Left colon (tissue), 2 donors: Measurements from ENCODE around the gene FGF1. TPM values are rescaled to one million over a fixed set of nuclear protein-coding genes. Genes with fewer than 3 reads are reported as not detected.

Experiments used
- ATAC-seq: fragments of 200-7000 bp; cut with Tn5 transposase; one replicate; pipeline ENCODE4 v1.9.1; 2020; ENCODE audit warnings: mild to moderate bottlenecking, moderate library complexity
- DNase-seq, 2 donors: peaks; one replicate each; pipeline ENCODE4 v3.0.0-alpha.2; 2020
- intact Hi-C, 2 donors: fragments of 100-400 bp; cut with DNase I in 1 of 2; cut with micrococcal nuclease in 1 of 2; formaldehyde crosslinking; loops; one replicate each; pipeline versions ENCODE4 v1.11.2 to v1.14.0; 2022; cut with DNase I, micrococcal nuclease
- long read RNA-seq: library from polyadenylated mRNA; unstranded; transcript quantifications from one replicate; pipeline ENCODE4 v2.0.0, GENCODE V29; 2021
- total RNA-seq, 2 donors: library from RNA; stranded (reverse); fragmentation: NEBNext Ultra II Directional; extraction: Animal tissue kit (Norgen Biotek cat#: 25700); gene quantifications; one replicate each; pipeline ENCODE4 v1.2.1, GENCODE V29; 2021
- donor health status: DM: no; HTN: no; CAD: no.
- donor health status: DM: yes; HTN: yes; CAD: no.

FGF1 gene
- under 1 TPM; 0.09 to 0.70 TPM for total RNA-seq
- long read RNA-seq, result 0 reads

DNA sequence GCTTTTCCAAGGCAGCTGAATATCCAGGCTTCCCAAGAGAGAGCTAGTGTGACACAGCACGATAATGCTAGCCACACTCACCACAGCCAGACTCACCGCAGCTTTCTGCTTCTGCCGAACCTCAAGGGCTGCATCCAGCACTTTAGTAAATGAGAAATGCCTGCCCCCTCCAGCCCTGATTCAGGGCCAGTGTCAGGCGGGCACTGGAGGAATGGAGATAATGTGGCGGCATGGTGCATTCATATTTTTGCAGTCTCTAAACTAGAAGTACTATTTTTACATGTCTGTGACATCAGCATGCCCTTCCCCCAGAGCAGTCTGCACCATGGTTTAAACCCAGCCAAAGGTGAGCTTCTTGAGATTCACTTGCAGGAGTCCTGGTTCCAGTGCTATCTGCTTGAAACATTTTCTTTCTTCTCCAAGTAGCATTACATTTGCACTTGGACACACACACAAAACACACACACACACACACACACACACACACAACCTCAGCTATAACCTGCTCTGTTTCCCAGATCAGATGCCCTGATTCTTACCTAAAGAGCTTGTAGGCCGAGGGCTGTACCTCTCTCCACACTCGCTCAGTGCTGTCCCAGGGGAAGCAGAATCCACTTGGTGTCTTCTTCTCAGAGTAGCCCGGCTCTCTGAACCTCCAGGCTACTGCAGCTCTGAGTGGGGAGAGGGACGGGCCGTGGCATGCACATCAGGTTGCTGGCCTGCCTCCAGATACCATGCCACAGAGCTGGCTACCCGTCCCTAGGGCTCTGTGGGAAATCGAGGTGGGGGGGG lies at the start of gene FGF1:
TSS of gene FGF1 (minus strand) at position 673 of the 792 bp plus-strand sequence. CDS start 71,963 bp downstream, outside the sequence.
- no peak for ATAC-seq
- no peak for DNase-seq
- intact Hi-C loops, result no loop called here

DNA sequence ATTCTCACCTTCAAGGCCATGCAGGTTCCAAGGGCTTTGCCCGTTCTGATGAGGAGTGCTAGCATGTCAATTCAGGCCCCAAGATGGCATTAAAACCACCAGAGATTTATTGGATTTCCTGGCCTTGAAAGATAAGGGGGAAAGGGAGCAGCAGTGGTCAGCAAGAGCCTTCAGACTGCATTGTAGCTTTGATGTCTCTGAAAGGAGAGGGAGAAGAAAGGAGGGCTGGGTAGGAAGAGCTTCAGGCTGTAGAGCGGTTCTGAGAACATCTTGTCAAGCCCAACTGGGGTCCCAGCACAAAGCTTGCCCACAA lies 41.8 kb upstream of the FGF1 start:
- intact Hi-C loops, result no loop called here
- DNase-seq, result no peak
- no peak for ATAC-seq

DNA sequence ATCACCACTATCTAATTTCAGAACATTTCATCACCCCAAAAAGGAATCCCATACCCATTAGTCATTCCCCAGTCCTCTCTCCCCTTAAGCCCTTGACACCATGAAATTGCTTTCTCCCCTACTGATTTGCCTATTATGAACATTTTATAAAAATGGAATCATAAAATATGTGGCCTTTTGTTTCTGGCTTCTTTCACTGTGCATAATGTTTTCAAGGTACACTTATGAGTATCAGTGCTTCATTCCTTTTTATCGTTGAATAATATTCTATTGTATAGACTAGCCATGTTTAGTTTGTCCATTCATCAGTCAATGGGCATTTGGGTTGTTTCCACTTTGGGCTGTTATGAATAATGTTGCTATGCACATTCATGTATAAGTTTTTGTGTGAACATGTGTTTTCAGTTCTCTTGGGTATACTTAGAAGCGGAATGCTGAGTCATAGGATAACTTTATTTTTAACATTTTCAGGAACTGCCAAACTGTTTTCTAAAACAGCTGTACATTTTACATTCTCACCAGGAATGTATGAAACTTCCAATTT lies 40.4 kb upstream of the FGF1 start:
- DNase-seq (no peak), ATAC-seq (no peak)
- intact Hi-C loops, result no loop called here

DNA sequence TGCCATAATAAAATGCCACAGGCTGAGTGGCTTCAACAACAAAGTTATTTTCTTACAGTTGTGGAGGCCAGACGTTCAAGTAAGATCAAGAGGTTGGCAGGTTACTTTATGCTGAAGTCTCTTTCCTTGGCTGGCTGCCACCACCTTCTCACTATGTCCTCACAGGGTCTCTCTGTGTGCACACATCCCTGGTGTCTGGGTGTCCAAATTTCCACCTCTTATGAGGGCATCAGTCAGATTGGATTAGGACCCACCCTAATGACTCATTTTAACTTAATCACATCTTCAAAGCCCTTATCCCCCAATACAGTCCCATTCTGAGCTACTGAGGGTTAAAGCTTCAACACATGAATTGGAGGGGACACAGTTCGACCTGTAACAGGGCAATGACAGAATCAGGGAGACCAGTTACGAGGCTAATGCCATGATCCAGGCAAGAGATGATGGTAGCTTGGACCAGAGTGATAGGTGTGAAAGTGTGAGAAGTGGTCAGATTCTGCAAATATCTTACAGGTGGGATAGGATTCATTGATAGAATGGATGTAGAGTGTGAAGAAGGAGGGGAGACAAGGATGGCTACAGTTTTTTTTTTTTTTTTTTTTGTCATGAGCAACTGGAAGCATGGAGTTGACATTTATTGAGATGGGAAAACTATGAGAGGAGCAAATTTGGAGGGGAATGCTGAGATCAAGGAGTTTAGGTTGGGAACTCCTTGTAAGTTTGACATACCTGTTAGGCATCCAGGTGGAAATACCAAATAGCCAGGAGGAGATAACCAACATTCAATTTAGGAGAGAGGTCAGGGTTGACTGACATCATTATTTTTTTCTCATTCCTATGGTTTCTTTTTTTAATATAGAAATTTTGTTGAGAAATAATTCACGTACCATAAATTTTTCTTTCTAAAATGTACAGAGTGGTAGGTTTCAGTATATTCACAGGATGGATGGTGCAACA lies 39.6 kb upstream of the FGF1 start:
- ATAC-seq (no peak), DNase-seq (no peak)
- intact Hi-C loops, result no loop called here

DNA sequence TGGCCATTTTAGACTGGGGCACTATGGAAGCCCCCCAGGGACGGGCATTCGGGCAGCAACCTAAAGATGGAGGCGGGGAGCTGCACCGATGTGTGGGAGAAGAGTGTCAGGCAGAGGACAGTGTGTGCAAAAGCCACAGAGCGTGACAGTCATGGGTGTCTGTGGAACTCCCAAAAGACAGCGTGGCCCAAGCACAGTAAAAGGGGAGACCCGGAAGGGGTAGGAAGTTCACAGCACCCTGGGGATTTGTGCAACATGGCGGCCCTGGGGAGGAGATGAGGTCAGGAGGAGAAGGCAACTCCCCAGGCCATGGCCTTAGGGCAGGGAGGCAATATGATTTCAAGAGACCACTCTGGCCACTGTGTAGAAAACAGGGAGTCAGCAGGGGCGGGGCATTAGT lies 38.9 kb upstream of the FGF1 start:
- ATAC-seq (no peak), DNase-seq (no peak)
- intact Hi-C loops, result no loop called here

DNA sequence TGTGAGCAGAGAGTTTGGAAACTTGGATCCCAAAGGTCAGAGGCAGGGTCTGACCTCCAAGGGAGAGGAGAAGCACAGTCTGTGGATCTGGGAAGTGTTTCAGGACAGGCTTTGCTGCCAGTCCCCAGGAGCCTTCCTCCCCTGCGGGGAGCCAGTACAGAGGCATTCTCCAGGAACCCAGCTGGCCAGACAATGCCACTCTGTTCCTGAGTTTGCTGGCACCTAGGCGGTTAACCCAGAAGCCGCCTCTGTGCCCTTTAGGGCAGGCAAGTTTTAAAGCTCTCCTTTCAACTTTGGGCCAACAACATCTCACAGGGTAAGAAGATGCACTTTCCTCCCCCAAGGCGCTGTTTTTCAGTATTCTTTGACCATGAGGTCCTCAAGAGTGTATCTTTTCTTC lies 37.0 kb upstream of the FGF1 start:
- intact Hi-C loops, result no loop called here
- DNase-seq (no peak), ATAC-seq (no peak)

DNA sequence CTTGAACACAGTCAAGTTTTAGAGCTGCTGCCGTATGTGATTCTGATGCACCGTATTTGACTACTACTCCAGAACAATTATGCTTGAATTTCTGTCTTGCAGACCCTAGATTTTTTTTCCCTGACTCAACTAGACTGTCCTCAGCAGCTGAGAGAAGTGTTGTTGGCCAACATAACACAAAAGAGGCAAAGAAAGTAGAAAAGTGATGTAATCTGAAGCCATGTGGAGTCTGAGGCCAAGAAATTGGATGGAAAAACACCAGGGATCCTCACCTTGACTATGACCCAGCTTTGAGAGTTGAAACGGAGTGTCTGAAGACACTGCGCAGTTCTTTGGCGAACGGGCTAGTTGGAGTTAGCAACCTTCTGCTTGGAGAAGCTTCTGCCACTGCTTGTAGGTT lies 36.3 kb upstream of the FGF1 start:
- DNase-seq (no peak), ATAC-seq (no peak)
- intact Hi-C loops, result no loop called here

DNA sequence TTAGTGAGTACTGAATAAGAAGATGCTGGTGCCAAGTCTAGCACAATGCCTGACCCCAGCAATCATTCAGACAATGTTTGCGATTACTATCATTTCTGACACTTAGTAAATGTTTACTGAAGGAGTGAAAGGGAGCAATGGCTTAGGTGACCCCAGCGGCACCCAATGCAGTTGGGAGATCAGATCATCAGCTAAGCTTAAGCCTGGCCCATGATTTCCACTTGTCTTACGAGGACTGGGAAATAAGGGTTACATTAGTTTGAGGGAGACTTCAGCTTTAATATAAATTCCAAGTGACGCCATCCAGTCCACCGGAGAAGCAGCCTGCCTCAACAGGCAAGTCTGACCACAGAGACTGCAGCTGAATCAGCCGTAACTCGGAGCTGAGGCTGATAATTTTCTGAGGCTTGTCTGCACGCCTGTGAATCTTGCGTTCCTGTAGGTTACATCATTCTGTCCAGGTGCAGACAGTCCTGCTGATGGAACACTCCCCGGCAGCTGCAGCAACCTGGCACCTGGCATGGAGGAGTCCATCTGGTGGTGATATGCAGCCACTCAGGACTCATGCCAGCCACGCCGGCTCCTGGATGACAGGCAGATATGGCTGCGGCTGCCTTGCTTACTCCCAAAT lies 34.9 kb upstream of the FGF1 start:
- peak; percentile 58 to 70 for DNase-seq
- intact Hi-C loops, result no loop called here
- peak; percentile 88 for ATAC-seq

DNA sequence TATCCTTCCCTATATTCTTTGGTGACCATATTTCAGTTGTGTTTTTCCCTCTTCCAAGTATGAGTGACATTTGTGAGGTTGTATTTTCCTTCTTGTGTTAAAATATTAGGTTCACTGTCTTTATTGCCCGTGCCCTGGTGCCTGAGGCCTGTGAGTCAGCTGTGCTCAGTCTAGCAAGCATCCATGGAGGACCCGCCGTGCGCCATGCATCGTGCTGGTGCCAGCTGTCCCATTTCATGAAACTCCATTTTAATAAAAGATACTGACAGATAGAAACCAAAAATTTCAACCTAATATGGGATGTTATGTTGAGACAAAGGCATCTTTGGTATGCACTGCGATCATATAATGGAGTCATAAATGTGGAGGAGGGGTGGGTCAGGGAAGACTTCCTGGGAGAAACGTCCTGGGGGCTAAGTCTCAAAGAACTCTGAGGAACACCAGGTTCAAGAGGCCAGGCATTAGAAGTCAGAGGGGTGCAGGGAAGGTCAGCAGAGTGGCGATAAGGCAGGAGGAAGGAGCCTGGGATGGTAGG lies 34.0 kb upstream of the FGF1 start:
- ATAC-seq (no peak), DNase-seq (no peak)
- intact Hi-C loops, result loop anchor here (5.0 to 10.0 kb wide), 2 partner anchors 162 to 165 kb away; no protein-coding TSS in a partner anchor

DNA sequence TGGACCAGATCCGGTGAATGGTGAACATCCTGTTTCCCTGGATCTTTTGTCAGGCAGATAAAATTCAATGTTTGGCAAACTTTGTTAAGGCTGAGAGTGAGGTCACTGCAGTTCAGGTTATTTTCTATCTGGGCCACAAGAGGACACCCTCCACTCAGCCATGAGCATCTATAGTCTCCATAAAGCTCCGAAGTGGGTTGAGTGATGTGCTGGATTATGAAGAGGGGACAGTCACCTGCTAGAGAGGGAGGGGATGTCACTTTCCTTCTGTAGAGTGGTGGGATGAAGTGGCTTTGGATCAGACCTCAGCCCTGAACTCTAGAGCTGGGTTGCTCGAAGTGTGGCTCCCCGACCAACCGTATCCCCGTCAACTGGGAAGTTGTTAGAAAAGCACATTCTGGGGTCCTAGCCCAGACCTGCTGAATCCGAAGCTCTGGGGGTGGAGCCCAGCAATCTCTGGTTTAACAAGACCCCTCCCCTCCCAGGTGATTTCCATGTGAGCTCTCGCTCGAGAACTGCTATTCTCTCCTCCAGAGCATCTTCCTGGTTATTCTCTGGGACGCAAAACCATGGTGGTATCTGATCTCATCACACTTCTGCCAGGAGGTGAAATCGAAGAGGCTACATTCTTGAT lies 31.8 kb upstream of the FGF1 start:
- DNase-seq (no peak), ATAC-seq (peak; percentile 53)
- intact Hi-C loops, result loop anchor here (5.0 to 10.0 kb wide), 2 partner anchors 165 to 167 kb away; no protein-coding TSS in a partner anchor

DNA sequence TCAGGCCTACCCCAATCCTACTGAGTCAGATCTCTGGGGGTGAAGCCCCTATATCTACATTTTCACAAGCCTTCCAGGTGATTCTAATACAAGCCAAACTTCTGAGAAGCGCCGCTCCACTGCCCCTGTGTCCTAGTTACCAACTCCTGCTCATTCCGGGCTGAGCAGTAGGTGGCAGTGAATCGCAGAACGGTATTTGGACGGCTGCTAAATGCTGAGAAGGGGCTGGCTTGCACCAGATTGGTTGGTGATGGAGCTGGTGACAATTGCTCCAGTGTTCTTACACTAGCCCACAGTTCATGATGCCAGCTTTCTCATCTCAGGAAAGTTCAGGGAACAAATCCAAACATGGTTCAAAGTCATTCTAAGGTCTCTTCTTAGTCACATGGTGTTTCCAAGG lies 31.1 kb upstream of the FGF1 start:
- ATAC-seq (peak; percentile 45), DNase-seq (peak in 1 of 2 donors; percentile 44)
- intact Hi-C loops, result loop anchor here (5.0 to 10.0 kb wide), 2 partner anchors 165 to 168 kb away; no protein-coding TSS in a partner anchor

DNA sequence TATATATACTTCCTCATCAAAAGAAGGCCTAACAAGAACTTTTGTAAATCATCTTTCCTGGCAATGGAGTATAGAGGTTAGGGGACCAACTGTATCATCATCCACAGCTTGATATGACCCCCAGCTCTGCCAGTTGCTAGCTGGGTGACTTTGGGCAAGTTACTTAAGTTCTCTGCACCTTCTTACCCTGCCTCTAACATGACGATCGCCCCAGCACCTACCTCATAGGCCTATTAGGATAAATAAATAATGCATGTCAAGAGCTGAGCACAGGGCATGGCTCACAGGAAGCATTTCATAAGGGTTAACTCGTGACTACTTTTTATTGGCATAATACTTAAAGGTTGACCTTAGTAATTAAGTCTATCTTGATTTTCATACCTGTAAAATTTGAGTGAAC lies 29.4 kb upstream of the FGF1 start:
- intact Hi-C loops, result loop anchor here (5.0 to 10.0 kb wide), 2 partner anchors 167 to 170 kb away; no protein-coding TSS in a partner anchor
- no peak for DNase-seq
- ATAC-seq, result no peak

DNA sequence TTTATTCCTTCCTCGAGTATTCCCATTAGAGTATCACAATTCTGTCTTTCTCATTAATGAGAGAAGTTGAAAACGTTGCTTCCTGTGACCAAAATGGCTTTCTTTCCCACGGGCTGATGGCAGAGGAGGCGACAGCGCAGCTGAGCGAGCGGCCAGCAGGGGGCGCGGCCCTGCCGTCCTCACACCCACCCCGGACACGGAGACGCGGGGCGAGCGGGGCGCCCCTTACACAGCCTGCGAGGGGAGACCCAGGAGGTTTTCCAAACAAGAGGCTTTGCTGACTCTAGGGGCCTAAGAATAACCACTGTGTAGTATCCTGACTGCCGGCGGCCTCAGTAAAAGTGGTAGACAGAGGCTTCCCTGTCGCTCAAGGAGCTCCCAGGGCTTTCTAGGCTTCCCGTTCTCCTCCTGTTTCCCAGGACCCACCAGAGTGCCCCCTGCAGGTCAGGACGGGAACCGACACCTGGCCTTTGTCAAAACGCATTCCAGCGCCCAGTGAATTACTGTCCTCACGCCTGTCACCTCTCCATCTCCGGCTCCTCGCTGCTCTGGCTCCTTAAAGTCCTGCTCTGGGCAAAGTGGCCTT lies 27.3 kb upstream of the FGF1 start:
- intact Hi-C loops, result loop anchor here in 1 of 2 donors (10.0 kb wide), 1 partner anchor 172 kb away; no protein-coding TSS in a partner anchor
- ATAC-seq (peak; percentile 93), DNase-seq (peak; percentile 82 to 89)

DNA sequence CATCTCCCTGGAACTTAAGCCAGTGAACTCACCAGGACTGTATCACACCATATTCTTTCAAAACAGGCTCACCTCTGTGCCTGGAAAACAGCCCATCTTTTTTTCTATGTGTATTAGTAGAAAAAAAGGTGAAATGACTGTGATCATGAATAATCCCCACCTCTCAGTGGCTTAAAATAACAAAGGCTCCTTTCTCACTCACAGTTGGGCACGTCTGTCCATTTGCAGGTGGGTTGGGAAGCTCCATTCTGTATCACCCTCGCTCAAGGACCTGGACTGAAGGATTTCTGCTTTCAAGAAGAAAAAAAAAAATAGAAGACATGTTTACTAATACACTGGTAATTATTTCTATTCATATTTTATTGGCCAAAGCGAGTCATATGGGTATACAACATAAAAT lies 17.3 kb upstream of the FGF1 start:
- ATAC-seq (no peak), DNase-seq (no peak)
- intact Hi-C loops, result no loop called here

DNA sequence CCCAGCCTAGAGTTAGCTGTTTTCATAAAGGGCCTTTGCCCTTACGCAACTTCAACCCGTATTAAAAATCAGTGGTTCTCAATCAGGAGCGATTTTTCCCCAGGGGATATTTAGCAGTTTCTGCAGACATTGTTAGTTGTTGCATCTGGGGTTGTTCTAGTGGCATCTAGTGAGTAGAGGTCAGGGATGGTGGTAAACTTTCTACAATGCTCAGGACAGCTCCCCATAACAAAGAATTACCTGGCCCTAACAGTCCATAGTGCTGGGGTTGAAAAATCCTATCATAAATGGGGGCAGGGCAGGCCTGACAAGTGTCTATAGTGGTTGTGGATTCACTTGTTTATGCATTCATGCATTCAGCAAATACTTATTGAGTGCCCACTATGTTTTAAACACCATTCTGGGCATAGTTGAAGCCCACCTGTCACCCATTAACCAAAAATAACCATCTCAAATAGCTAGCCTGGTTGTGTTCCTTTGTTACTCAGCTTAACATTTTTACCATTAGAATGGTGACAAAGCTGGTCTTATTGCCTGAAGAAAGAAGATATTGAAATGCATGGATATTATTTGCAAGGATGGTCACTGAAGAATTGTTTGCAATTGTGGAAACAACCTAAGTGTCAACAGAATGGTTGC lies 15.9 kb upstream of the FGF1 start:
- intact Hi-C loops, result no loop called here
- no peak for DNase-seq
- ATAC-seq, result no peak

DNA sequence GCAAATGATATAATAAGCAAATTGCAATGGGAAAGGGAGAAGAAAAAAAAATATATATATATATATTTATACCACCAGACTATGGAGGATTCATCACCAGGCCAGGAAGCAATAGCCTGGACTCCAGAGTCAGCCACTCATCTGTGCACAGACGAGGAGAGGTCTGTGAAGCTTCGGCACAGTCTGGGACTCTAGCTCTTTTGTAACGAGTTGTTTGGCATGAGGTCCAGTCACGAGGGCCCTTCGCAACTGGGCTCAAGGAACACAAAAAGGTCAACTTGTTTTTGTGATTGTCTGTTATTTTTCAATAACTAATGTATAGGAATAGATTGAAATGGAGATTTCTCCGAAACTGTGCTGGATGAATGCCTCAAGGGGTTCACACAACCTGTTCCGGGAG lies 14.7 kb upstream of the FGF1 start:
- intact Hi-C loops, result no loop called here
- ATAC-seq, result no peak

DNA sequence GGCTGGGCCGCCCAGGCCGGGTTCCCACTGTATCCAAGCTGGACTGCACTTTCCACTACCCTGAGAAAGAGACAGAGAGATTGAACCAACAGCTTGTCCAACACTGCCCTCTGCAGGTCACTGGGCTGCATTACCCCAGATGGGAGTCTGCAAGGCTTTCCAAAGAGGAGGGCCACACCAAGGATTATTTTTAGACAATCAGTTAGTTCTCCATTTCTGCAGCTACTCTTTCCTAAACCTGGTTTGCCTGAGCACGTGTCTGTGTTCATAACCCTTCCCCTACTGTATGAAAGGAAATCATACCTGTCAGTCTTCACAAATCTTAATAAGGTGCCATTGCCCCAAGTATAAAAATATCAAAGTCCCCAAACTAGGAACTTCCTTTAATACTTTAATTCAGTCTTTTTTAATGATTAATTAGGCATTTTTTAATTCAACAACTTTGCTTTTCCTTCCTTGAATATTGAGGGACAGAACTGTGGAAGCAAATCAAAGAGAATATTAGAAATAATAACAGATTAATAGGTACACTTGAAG lies 13.4 kb upstream of the FGF1 start:
- ATAC-seq (peak; percentile 94), DNase-seq (peak; percentile 65 to 78)
- intact Hi-C loops, result loop anchor here in 1 of 2 donors (1.0 to 2.0 kb wide), 2 partner anchors 44 to 84 kb away; no protein-coding TSS in a partner anchor

More for the DNA sequence above, 14.7 kb upstream of the FGF1 start:
- DNase-seq, result no peak
